H9 (cell line): ENCODE results near the gene CHM. TPM values are rescaled to one million over a fixed set of nuclear protein-coding genes. Genes with fewer than 3 reads are reported as not detected.

Experiments
- DNase-seq: peaks from one replicate; pipeline ENCODE4 v3.0.0-alpha.2; 2017
- H2AFZ ChIP-seq: one replicate; pipeline ENCODE4 v1.6.1; 2013; ENCODE audit warnings: mild to moderate bottlenecking, low read length, control low read depth, moderate library complexity
- H2AK5ac ChIP-seq: 2 replicates; pipeline ENCODE4 v1.6.1; 2013; ENCODE audit warnings: low read length, control low read depth, mixed read lengths; ENCODE audit not compliant: insufficient read length
- H2BK120ac ChIP-seq: one replicate; pipeline ENCODE4 v1.6.1; 2013; ENCODE audit warnings: low read depth, mild to moderate bottlenecking, low read length, control low read depth, inconsistent platforms; ENCODE audit not compliant: poor library complexity, severe bottlenecking
- H2BK12ac ChIP-seq: 2 replicates; pipeline ENCODE4 v1.6.1; 2013; ENCODE audit warnings: low read length, control low read depth, mixed read lengths, low read depth; ENCODE audit not compliant: insufficient read length
- H2BK15ac ChIP-seq: 2 replicates; pipeline ENCODE4 v1.6.1; 2013; ENCODE audit warnings: low read depth, low read length, control low read depth
- H2BK20ac ChIP-seq: one replicate; pipeline ENCODE4 v1.6.1; 2013; ENCODE audit warnings: low read depth, mild to moderate bottlenecking, low read length, control low read depth, inconsistent platforms; ENCODE audit not compliant: poor library complexity, severe bottlenecking
- H2BK5ac ChIP-seq: 2 replicates; pipeline ENCODE4 v1.6.1; 2013; ENCODE audit warnings: low read length, control low read depth, mixed read lengths; ENCODE audit not compliant: insufficient read length
- H3K14ac ChIP-seq: 2 replicates; pipeline ENCODE4 v1.6.1; 2013; ENCODE audit warnings: low read length, control low read depth; ENCODE audit not compliant: insufficient read depth
- H3K18ac ChIP-seq: 2 replicates; pipeline ENCODE4 v1.6.1; 2013; ENCODE audit warnings: low read depth, mild to moderate bottlenecking, mixed read lengths, low read length, control low read depth; ENCODE audit not compliant: insufficient read length
- H3K23ac ChIP-seq: 2 replicates; pipeline ENCODE4 v1.6.1; 2013; ENCODE audit warnings: low read length, control low read depth, mixed read lengths, low read depth; ENCODE audit not compliant: insufficient read length
- H3K23me2 ChIP-seq: 2 replicates; pipeline ENCODE4 v1.6.1; 2013; ENCODE audit warnings: low read depth, mild to moderate bottlenecking, mixed read lengths, low read length, control low read depth; ENCODE audit not compliant: insufficient read length, poor library complexity, severe bottlenecking
- H3K27ac ChIP-seq: 2 replicates; pipeline ENCODE4 v1.5.1; 2013; ENCODE audit warnings: low read length, control low read depth, mixed read lengths, low read depth; ENCODE audit not compliant: insufficient read length
- H3K27me3 ChIP-seq: 2 replicates; pipeline ENCODE4 v1.6.1; 2013; ENCODE audit warnings: low read length, control low read depth, inconsistent platforms; ENCODE audit not compliant: insufficient read depth
- H3K4ac ChIP-seq: 2 replicates; pipeline ENCODE4 v1.6.1; 2013; ENCODE audit warnings: low read depth, mild to moderate bottlenecking, control low read depth, inconsistent platforms, low read length, moderate library complexity
- H3K4me1 ChIP-seq: 2 replicates; pipeline ENCODE4 v1.6.1; 2013; ENCODE audit warnings: low read length, control low read depth, inconsistent platforms; ENCODE audit not compliant: insufficient read depth
- H3K4me2 ChIP-seq: 2 replicates; pipeline ENCODE4 v1.6.1; 2013; ENCODE audit warnings: low read length, control low read depth, mixed read lengths; ENCODE audit not compliant: insufficient read length, insufficient read depth
- H3K56ac ChIP-seq: 2 replicates; pipeline ENCODE4 v1.6.1; 2013; ENCODE audit warnings: low read depth, mild to moderate bottlenecking, mixed read lengths, low read length, control low read depth; ENCODE audit not compliant: insufficient read length
- H3K79me1 ChIP-seq: 2 replicates; pipeline ENCODE4 v1.6.1; 2013; ENCODE audit warnings: low read depth, mild to moderate bottlenecking, moderate library complexity, low read length, control low read depth, inconsistent platforms; ENCODE audit not compliant: insufficient read depth, poor library complexity, severe bottlenecking
- H3K79me2 ChIP-seq: 2 replicates; pipeline ENCODE4 v1.6.1; 2013; ENCODE audit warnings: low read length, control low read depth, inconsistent platforms; ENCODE audit not compliant: insufficient read depth
- H3K9ac ChIP-seq: 2 replicates; pipeline ENCODE4 v1.6.1; 2013; ENCODE audit warnings: low read length, control low read depth, mixed read lengths; ENCODE audit not compliant: insufficient read length; ENCODE audit errors: extremely low read depth
- H3K9me3 ChIP-seq: one replicate; pipeline ENCODE4 v1.6.1; 2013; ENCODE audit warnings: low read depth, low read length, inconsistent platforms; ENCODE audit not compliant: control insufficient read depth
- H3T11ph ChIP-seq: one replicate; pipeline ENCODE4 v1.6.1; 2013; ENCODE audit warnings: mild to moderate bottlenecking, low read length, control low read depth, inconsistent platforms
- H4K20me1 ChIP-seq: one replicate; pipeline ENCODE4 v1.6.1; 2013; ENCODE audit not compliant: control insufficient read depth, insufficient read length, insufficient read depth
- H4K5ac ChIP-seq: 2 replicates; pipeline ENCODE4 v1.6.1; 2013; ENCODE audit warnings: low read depth, mild to moderate bottlenecking, mixed read lengths, low read length, control low read depth; ENCODE audit not compliant: insufficient read length
- H4K8ac ChIP-seq: replicated peaks from 2 replicates; pipeline ENCODE4 v1.6.1; 2013; ENCODE audit warnings: low read length, control low read depth, mixed read lengths, low read depth; ENCODE audit not compliant: insufficient read length
- H4K91ac ChIP-seq: 2 replicates; pipeline ENCODE4 v1.6.1; 2013; ENCODE audit warnings: low read depth, mild to moderate bottlenecking, moderate library complexity, mixed read lengths, low read length, control low read depth; ENCODE audit not compliant: insufficient read length
- H3K27ac Mint-ChIP-seq, 3 experiments: 2 replicates in 2 of 3; 3 replicates in 1 of 3; pipeline ENCODE4 v1.8.0; 2020 to 2021; ENCODE audit warnings: mixed read lengths in 3 of 3, mild to moderate bottlenecking in 1 of 3, moderate library complexity in 1 of 3
- H3K27me3 Mint-ChIP-seq: 2 replicates; pipeline ENCODE4 v1.8.0; 2021; ENCODE audit warnings: low read depth, mild to moderate bottlenecking, moderate library complexity, mixed read lengths
- H3K36me3 Mint-ChIP-seq, 3 experiments: 2 replicates in 2 of 3; 3 replicates in 1 of 3; pipeline ENCODE4 v1.8.0; 2020 to 2021; ENCODE audit warnings: low read depth in 3 of 3, mixed read lengths in 3 of 3; ENCODE audit not compliant: insufficient read depth in 1 of 3
- H3K4me1 Mint-ChIP-seq, 2 experiments: 2 replicates each; pipeline ENCODE4 v1.8.0; 2020; ENCODE audit warnings: mixed read lengths in 2 of 2
- H3K4me3 Mint-ChIP-seq, 2 experiments: 2 replicates in 1 of 2; 3 replicates in 1 of 2; pipeline ENCODE4 v1.8.0; 2020 to 2021; ENCODE audit warnings: mild to moderate bottlenecking in 2 of 2, mixed read lengths in 2 of 2, moderate library complexity in 1 of 2
- H3K9me3 Mint-ChIP-seq, 2 experiments: 2 replicates in 1 of 2; 3 replicates in 1 of 2; pipeline ENCODE4 v1.8.0; 2020; ENCODE audit warnings: mild to moderate bottlenecking in 2 of 2, mixed read lengths in 2 of 2, moderate library complexity in 1 of 2
- WGBS: extraction: QIAGEN DNeasy Blood & Tissue Kit; methylation state at CpG from one replicate; pipeline ENCODE4 v1.1.7; 2013; ENCODE audit warnings: missing lambda C conversion rate, low lambda C conversion rate, mixed read lengths; ENCODE audit not compliant: insufficient read length; ENCODE audit errors: extremely low coverage; 5-methylcytosine and 5-hydroxymethylcytosine counted together
- total RNA-seq: library from RNA; stranded (reverse); gene quantifications from 2 replicates; pipeline ENCODE4 v1.2.1, GENCODE V29; 2021
- TF ChIP-seq, protein P1 (sequence below): fragments of 200-600 bp; sonication (generic); conservative IDR thresholded peaks from 3 replicates; pipeline ENCODE4 v1.8.0; 2021; ENCODE audit warnings: antibody characterized with exemption, mild to moderate bottlenecking

Gene CHM
- total RNA-seq, 1 experiment from 2014 or later: 28.4 TPM

DNA sequence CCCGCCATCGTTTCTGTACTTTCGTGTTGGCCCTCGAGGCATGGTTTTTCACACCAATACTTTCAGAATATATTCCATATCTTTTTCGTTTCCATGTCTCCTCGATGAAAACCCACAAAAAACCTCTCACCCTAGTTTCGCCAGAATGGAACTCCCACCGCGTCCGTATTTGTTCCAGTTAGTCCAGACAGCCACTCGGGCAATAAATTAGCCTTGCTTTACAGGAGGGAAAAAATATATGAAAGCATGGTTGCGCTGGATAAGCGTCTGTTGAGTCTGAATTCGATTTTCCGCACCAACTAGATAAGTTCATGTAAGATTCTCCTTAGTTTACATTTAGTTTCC lies 550 bp upstream of the CHM start:
- H3K9me3 Mint-ChIP-seq: peaks cover 0 to 22% of the 10 kb centered on the region in 2 experiments; a peak in 3 of 5 replicates
- H3K23me2 ChIP-seq: no peaks in the 10 kb centered on the region
- no peak overlapping the region for H2BK12ac ChIP-seq
- H2BK5ac ChIP-seq: no peak overlapping the region
- H3K79me1 ChIP-seq: no peaks in the 10 kb centered on the region
- H2BK15ac ChIP-seq: no peak overlapping the region
- no peaks in the 10 kb centered on the region; the same call in 1 of the 2 replicates for H3K27me3 Mint-ChIP-seq
- no CpG with 5 or more reads among the region's 15 CpGs for WGBS
- no peak overlapping the region for H3T11ph ChIP-seq
- H2BK120ac ChIP-seq: no peak overlapping the region
- no peaks in the 10 kb centered on the region for H4K20me1 ChIP-seq
- DNase-seq: no peak
- TF ChIP-seq, protein P1, sequence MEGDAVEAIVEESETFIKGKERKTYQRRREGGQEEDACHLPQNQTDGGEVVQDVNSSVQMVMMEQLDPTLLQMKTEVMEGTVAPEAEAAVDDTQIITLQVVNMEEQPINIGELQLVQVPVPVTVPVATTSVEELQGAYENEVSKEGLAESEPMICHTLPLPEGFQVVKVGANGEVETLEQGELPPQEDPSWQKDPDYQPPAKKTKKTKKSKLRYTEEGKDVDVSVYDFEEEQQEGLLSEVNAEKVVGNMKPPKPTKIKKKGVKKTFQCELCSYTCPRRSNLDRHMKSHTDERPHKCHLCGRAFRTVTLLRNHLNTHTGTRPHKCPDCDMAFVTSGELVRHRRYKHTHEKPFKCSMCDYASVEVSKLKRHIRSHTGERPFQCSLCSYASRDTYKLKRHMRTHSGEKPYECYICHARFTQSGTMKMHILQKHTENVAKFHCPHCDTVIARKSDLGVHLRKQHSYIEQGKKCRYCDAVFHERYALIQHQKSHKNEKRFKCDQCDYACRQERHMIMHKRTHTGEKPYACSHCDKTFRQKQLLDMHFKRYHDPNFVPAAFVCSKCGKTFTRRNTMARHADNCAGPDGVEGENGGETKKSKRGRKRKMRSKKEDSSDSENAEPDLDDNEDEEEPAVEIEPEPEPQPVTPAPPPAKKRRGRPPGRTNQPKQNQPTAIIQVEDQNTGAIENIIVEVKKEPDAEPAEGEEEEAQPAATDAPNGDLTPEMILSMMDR: no peak
- H3K56ac ChIP-seq: no peak overlapping the region
- no peak overlapping the region for H3K18ac ChIP-seq
- peak overlapping the region; percentile 85 for H3K4me2 ChIP-seq
- H4K5ac ChIP-seq: no peak overlapping the region
- no peak overlapping the region for H3K4me3 Mint-ChIP-seq
- no peak overlapping the region for H2BK20ac ChIP-seq
- no peaks in the 10 kb centered on the region for H3K27me3 ChIP-seq
- no peak overlapping the region for H2AK5ac ChIP-seq
- H3K9me3 ChIP-seq: no peaks in the 10 kb centered on the region
- H3K14ac ChIP-seq: no peak overlapping the region; the same call in 1 of the 2 replicates
- no peak overlapping the region for H4K91ac ChIP-seq
- no peak overlapping the region for H3K4ac ChIP-seq
- H3K23ac ChIP-seq: no peak overlapping the region
- no peak overlapping the region for H3K27ac ChIP-seq
- peaks cover 8 to 10% of the 10 kb centered on the region in 2 experiments; a peak in 3 of 4 replicates for H3K4me1 Mint-ChIP-seq
- peak overlapping the region; percentile 33 for H2AFZ ChIP-seq
- H3K4me1 ChIP-seq: no peaks in the 10 kb centered on the region
- H3K9ac ChIP-seq: no peak overlapping the region
- no peak overlapping the region for H4K8ac ChIP-seq
- H3K79me2 ChIP-seq: peaks cover 11% of the 10 kb centered on the region; the same call in 1 of the 2 replicates
- peaks cover 0 to 12% (median 3%) of the 10 kb centered on the region in 3 experiments; a peak in 3 of 7 replicates for H3K36me3 Mint-ChIP-seq
- H3K27ac Mint-ChIP-seq: no peak overlapping the region
